GM19452 (cell line): Measurements from ENCODE around the gene EPSTI1.

ENCODE experiments used
- ATAC-seq: cut with Tn5 transposase; IDR thresholded peaks from one replicate; pipeline ENCODE4 v1.9.1; 2021; ENCODE audit not compliant: unreplicated experiment

Gene EPSTI1

DNA sequence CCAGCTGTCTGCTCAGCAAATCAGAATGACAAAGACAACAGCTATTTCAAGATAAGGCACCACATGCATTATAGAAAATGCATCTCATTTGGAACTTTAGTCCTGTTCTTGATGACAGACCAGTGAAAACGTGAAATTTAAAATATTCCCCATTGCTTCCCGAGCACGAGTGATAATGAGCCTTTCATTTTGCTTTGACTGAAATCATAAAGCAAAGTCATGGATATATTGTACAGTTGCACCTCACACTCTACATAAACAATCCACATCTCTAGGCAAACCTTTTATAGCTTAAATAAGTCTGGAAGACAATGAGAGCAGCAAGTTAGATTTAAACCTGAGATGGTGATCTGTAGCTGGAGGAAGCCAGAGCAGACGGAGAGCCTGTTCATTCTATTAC is 131.6 kb downstream of the EPSTI1 start:
- no peak for ATAC-seq

- ATAC-seq: no peak
Observed at GRCh38 chr13:42859760-42860159, 132.3 kb downstream of the EPSTI1 start.

GRCh38 chr13:42855410-42855809 is 136.6 kb downstream of the EPSTI1 start:
- no peak for ATAC-seq

DNA sequence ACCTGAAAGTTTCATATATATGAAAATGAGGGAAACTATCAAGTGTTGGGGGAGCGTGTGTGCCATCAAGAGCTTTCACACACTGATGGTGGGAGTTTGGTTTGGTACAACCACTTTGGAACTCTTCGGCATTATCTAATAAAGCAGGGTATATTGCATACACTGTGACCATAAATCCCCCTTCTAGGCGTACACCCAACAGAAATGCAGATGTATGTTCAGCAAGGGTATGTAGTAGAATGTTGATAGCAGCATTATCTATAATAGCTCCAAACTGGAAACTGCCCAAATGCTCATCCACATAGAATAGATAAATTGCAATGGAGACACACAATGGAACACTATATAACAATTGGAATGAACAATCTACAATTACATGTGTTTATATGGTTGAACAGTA is 139.9 kb downstream of the EPSTI1 start:
- no peak for ATAC-seq

DNA sequence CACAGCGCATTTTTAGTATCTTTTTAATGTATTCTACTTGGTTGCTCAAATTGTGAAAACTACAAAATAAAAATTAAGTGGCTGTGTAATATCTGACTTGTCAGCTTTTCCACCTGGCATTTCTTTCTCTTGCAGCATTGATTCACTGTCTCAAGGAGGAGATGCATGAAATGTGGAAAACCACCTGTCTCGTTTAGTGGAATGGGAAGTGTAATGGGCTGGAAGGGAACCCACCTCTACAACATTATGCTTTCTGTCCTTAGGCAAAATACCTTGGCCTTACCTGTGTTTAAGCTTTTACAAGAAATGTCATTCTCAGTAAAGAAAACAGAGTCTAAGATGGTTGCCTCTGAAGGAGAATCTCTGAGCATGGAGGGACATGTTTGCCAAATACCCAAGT is 142.8 kb downstream of the EPSTI1 start:
- ATAC-seq: no peak

DNA sequence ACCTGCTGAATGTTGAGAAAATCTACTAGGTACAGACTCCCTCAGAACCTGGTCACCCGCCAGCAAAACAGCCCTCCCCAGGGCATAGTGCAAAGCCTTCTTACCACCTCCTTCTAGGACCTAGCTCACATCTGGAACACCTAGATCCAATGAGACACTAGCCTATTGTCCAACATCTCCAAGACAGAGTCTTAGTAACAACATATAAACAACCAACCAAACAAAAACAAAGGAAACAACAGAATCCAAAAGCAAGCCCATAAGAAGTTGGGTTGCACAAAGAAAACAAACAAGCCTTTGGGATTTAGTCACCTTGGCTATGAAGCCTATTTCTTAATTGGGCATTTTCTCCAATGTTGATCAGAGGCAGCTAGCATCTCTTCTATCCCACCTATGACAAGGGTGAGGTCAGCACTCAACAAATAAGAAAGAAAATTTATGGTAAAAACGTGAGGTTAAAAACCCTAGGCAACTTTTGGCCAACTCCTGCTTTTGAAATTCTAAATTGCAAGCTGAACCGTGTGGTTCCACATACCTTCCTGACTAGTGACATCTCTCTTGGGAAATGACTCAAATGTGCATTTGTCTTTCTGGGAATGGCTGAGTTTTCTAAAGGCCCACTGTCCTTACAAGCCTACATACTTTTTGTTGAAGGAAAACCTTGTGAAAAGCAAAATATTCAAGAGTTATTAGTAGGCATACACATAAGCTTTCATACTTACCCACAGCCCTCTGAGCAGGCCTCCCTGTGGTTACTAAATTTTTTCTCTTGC is 144.0 kb downstream of the EPSTI1 start:
- no peak for ATAC-seq

DNA sequence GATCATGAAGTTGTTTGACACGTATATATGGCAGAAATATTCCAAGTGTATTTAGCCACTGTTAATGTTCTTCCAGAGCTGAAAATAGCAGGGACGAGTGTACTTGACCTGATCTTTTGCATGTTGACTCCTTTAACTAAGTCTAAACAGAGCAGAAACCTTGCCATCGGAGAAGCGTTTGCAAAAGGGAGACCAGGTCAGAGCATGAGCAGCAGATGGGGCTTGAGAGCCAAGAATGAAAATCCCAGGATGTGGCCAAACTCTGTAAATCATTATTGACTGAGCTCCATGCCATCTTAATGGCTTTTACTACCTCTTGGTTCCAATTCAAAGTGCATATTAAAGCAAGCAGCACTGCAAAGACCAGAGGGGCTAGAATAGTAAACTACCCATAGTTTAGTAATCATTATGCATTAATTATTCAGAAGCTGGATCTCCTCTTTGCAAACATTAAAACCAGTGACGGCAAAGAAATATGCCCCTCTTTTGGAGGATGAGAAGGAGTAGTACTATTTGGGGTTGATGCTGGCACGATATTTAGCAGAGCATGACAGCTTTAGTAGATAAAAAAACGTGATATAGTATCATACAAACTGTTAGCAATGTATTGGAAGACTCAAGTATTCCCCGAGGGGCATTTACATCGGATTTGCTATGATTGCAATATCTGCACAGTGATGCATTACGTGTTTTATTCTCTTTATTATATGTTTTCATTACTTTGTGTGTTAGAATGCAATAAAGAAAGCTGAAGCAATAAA is 154.9 kb downstream of the EPSTI1 start:
- no peak for ATAC-seq
